Activated CD8-positive, alpha-beta memory T cell treated with anti-CD3 and anti-CD28 coated beads for 1 hour (primary cell): Measurements from ENCODE around the gene SCFD1.

ENCODE experiments used
- DNase-seq, 2 donors: peaks; one replicate each; pipeline ENCODE4 v3.0.0-alpha.2; 2020; ENCODE audit warnings: low read depth in 1 of 2; ENCODE audit errors: extremely low read depth in 1 of 2

Gene SCFD1

GRCh38 chr14:30751646-30752416 is 129.7 kb downstream of the SCFD1 start:
- DNase-seq = no peak

DNA sequence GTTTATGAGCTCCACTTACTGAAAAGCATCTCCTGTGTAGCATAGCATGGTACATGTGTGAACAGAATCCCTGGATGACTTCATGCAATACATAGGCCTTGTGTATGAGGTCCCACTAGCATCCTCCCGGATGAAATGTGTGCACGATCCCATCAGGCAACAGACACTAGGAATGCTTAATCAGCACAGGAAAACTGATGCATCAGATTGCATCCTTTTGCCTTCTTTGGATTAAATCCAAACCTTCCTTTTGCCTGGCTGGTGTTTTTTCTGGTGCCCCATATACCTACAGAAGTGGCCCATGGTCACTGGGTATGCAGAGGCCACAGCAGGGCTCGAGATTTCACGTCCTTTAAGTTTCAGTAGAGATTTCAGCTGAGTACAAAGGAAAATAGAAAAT is 131.3 kb downstream of the SCFD1 start:
- no peak for DNase-seq

DNA sequence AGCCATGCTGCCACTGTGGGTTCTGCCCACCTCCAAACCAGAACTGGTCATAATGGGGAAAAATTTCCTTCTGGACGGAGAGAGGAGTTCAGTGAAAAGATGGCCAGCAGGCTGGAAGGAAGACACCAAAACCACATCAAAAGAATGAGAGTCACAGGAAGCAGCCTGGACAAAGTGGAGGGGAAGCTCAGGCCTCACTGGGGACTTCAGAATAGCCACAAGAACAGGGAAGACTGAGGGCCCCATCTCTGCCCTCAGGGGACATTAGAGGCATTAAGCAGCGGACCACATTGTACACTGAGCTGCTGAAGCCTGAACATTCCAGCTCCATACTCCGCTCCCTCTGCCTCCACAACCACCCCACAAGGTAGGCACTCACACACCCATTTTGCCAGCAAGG is 132.7 kb downstream of the SCFD1 start:
- no peak for DNase-seq

DNA sequence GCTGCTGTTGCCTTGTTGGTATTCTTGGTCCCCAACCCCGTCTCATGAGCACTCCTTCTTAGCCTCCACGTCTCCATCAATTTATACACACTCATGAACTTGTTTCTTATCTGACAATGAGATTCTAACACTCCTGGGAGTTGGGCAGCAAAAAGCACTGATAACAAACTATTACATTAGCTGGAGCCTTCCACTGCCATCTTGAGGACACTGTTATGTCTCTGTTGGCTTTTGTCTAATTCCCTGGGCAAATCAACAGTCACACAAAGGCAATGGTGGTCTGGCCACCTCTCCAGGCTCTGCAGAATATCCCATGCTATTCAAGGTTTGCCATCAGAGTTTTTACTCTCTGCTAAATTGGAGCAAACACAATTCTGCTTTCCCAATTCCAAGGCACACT is 134.5 kb downstream of the SCFD1 start:
- no peak for DNase-seq

DNA sequence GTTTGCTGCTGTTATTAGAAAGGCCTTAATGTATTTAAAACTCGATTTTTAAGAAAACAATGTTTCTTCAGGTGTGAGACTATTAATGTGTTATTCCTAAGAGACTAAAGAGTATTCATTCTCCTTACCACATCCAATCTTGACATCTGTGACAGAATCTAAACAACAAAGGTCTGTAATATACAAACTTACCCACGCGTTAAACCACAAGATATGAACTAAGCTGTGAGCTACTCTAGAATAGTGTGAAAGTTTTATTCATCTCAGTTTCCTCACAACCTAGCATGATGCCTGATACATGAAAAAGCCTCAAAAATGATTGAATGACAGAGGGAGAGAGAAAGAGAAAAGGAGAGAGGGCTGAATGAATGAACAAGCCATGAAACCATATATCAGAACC is 135.0 kb downstream of the SCFD1 start:
- DNase-seq = no peak

GRCh38 chr14:30759172-30760125 is 137.3 kb downstream of the SCFD1 start:
- DNase-seq = no peak

DNA sequence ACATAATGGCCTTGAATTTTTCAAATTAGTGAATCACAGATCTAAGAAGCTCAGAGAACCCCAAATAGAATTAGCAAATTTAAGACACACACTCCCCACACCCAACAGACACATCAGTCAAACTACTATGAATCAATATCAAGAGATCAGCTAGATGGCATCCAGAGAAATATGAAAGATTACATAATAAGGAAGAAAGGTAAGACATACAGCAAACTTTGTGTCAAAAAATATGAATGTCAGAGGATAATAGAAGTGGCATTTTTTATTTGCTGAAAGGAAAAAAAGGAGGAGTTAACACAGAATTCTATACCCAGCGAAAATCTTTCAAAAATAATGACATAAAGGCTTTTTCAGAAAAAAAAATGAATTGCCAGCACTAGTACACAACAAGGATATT is 141.8 kb downstream of the SCFD1 start:
- no peak for DNase-seq

DNA sequence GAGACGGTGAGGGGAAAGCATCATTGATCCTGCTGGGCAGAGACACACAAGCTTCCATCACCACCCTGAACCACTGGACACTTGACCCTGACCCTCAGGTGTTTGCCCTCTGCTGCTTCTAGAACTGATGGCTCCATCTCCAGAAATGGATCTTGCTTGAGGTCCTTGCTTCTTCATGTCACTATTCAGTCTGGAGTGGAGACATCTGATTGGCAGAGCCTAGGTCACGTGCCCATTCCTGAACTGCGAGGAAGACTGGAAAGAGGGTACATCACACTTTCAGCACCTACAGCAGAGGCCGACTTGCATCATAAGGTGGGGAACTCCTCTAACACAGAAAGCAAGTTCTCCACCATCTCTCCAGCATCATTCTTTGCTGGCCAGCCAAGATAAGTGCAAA is 145.5 kb downstream of the SCFD1 start:
- no peak for DNase-seq

DNA sequence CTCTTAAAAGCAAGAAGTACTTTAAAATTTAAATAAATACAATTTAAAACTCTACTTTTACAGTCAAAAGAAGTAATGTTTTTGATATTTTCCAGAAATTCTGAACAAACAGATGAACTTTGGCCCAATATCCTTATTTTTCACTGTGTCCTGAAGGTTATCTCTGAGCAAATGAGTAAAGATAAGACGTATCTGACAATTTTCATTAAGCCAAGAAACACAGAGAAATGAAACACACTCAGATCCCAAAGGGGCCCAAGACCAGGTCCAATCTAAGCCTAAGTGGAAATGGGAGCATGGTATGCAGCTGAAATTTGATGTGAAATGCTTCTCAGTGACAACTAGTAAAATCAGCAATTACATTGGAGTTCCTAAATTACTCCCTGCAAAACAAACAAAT is 146.7 kb downstream of the SCFD1 start:
- no peak for DNase-seq

- DNase-seq = no peak
Observed at GRCh38 chr14:30770376-30770775, 148.3 kb downstream of the SCFD1 start.

GRCh38 chr14:30771595-30771994 is 149.5 kb downstream of the SCFD1 start:
- no peak for DNase-seq

DNA sequence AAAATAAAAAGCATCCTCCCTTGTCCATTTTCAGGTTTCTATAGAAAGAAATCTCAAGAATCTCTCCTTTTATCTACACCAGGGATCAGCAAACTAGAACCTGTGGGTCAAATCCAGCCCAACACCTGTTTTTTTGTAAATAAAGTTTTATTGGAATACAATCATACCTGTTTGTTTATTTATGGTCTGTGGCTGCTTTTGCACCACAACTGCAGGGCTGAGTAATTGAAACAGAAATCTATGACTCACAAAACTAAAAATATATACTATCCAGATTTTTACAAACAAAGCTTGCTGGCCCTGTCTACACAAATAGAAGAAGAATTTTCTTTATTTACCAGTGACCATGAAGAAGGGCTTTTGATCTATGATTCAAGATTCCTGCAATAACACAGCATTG is 157.1 kb downstream of the SCFD1 start:
- no peak for DNase-seq
